MM.1S (cell line): ENCODE measurements around the gene POMGNT2.

Source experiments
- DNase-seq: peaks from one replicate; pipeline ENCODE4 v3.0.0-alpha.2; 2015
- H2AFZ ChIP-seq: fragments of 300-600 bp; sonication (generic); 2 replicates; pipeline ENCODE4 v1.6.0; 2016; ENCODE audit warnings: antibody characterized with exemption, low read length
- H3F3A ChIP-seq: fragments of 300-600 bp; sonication (generic); 2 replicates; pipeline ENCODE4 v1.6.1; 2016; ENCODE audit warnings: mild to moderate bottlenecking, antibody characterized with exemption, low read length, moderate library complexity, mixed read lengths; ENCODE audit not compliant: insufficient read depth
- H3K27ac ChIP-seq: fragments of 300-600 bp; sonication (generic); 2 replicates; pipeline ENCODE4 v1.5.1; 2016; ENCODE audit warnings: mild to moderate bottlenecking, low read length
- H3K27me3 ChIP-seq: fragments of 300-600 bp; sonication (generic); replicated peaks from 2 replicates; pipeline ENCODE4 v1.6.0; 2016; ENCODE audit warnings: low read length; ENCODE audit not compliant: insufficient read depth
- H3K36me3 ChIP-seq: fragments of 300-600 bp; sonication (generic); replicated peaks from 2 replicates; pipeline ENCODE4 v1.6.1; 2016; ENCODE audit warnings: mild to moderate bottlenecking, low read length, mixed read lengths; ENCODE audit not compliant: insufficient read depth
- H3K4me1 ChIP-seq: fragments of 300-600 bp; sonication (generic); 2 replicates; pipeline ENCODE4 v1.6.1; 2016; ENCODE audit warnings: low read length, mixed read lengths
- H3K4me2 ChIP-seq: fragments of 300-600 bp; sonication (generic); 2 replicates; pipeline ENCODE4 v1.6.0; 2016; ENCODE audit warnings: low read depth, low read length
- H3K4me3 ChIP-seq: fragments of 300-600 bp; sonication (generic); 2 replicates; pipeline ENCODE4 v1.5.1; 2016; ENCODE audit warnings: low read length, mixed read lengths
- H3K79me2 ChIP-seq: fragments of 300-600 bp; sonication (generic); 2 replicates; pipeline ENCODE4 v1.6.1; 2016; ENCODE audit warnings: mixed run types, low read length, mixed read lengths
- H3K9ac ChIP-seq: fragments of 300-600 bp; sonication (generic); 2 replicates; pipeline ENCODE4 v1.6.1; 2016; ENCODE audit warnings: low read length, mixed read lengths
- H3K9me2 ChIP-seq: fragments of 300-600 bp; sonication (generic); replicated peaks from 2 replicates; pipeline ENCODE4 v1.6.1; 2016; ENCODE audit warnings: mild to moderate bottlenecking, low read length, mixed read lengths; ENCODE audit not compliant: insufficient read depth
- H3K9me3 ChIP-seq: fragments of 300-600 bp; sonication (generic); replicated peaks from 2 replicates; pipeline ENCODE4 v1.6.1; 2016; ENCODE audit warnings: mild to moderate bottlenecking, low read length, mixed read lengths; ENCODE audit not compliant: insufficient read depth
- H4K20me1 ChIP-seq: fragments of 300-600 bp; sonication (generic); 2 replicates; pipeline ENCODE4 v1.6.1; 2016; ENCODE audit warnings: mild to moderate bottlenecking, low read length, moderate library complexity, mixed read lengths; ENCODE audit not compliant: insufficient read depth
- CTCF ChIP-seq: fragments of 300-600 bp; sonication (generic); IDR thresholded peaks from 2 replicates; pipeline ENCODE4 v1.5.1; 2016; ENCODE audit warnings: antibody characterized with exemption, low read length, mixed read lengths
- EZH2 ChIP-seq: fragments of 300-600 bp; sonication (generic); optimal IDR thresholded peaks from 2 replicates; pipeline ENCODE3; 2017; ENCODE audit warnings: low read depth, mild to moderate bottlenecking, antibody characterized with exemption, low read length, mixed read lengths
- EZH2phosphoT487 ChIP-seq: fragments of 300-600 bp; sonication (generic); IDR thresholded peaks from 2 replicates; pipeline ENCODE4 v1.6.1; 2018; ENCODE audit warnings: antibody characterized with exemption, low read length

The POMGNT2 gene

GRCh38 chr3:43091481-43091880, 14.4 kb downstream of the POMGNT2 start:
- Histone ChIP-seq H3K27me3 (no peaks in the 10 kb centered on the region), H3K4me3 (no peak overlapping the region), H3K79me2 (peaks cover 3% of the 10 kb centered on the region; the same call in 1 of the 2 replicates), H3K36me3 (no peaks in the 10 kb centered on the region), H3K4me2 (no peak overlapping the region), H2AFZ (no peak overlapping the region), H3K9me3 (no peaks in the 10 kb centered on the region), H3F3A (no peaks in the 10 kb centered on the region), H3K9ac (no peak overlapping the region), H3K27ac (no peak overlapping the region), H3K9me2 (no peaks in the 10 kb centered on the region), H3K4me1 (no peaks in the 10 kb centered on the region), H4K20me1 (no peaks in the 10 kb centered on the region)
- DNase-seq, result no peak
- no peak for TF ChIP-seq CTCF
- no peak for TF ChIP-seq EZH2
- TF ChIP-seq EZH2phosphoT487, result no peak

GRCh38 chr3:43090238-43090637, 15.6 kb downstream of the POMGNT2 start:
- Histone ChIP-seq H3K4me3 (no peak overlapping the region), H3F3A (no peaks in the 10 kb centered on the region), H3K9me3 (no peaks in the 10 kb centered on the region), H3K36me3 (no peaks in the 10 kb centered on the region), H3K9ac (no peak overlapping the region), H3K4me2 (no peak overlapping the region), H3K9me2 (no peaks in the 10 kb centered on the region), H3K27me3 (no peaks in the 10 kb centered on the region), H4K20me1 (no peaks in the 10 kb centered on the region), H3K79me2 (peaks cover 3% of the 10 kb centered on the region; the same call in 1 of the 2 replicates), H3K4me1 (no peaks in the 10 kb centered on the region), H2AFZ (no peak overlapping the region), H3K27ac (no peak overlapping the region)
- DNase-seq, result no peak
- TF ChIP-seq EZH2phosphoT487 (no peak), EZH2 (no peak), CTCF (no peak)

- Histone ChIP-seq H3K9me2 (no peaks in the 10 kb centered on the region), H3K4me3 (no peak overlapping the region), H3K9ac (no peak overlapping the region), H3K9me3 (no peaks in the 10 kb centered on the region), H3F3A (no peaks in the 10 kb centered on the region), H3K4me1 (no peaks in the 10 kb centered on the region), H3K27ac (no peak overlapping the region), H3K4me2 (no peak overlapping the region), H4K20me1 (no peaks in the 10 kb centered on the region), H3K36me3 (no peaks in the 10 kb centered on the region), H2AFZ (no peak overlapping the region), H3K79me2 (peaks cover 3% of the 10 kb centered on the region; the same call in 1 of the 2 replicates), H3K27me3 (no peaks in the 10 kb centered on the region)
- no peak for TF ChIP-seq EZH2phosphoT487
- TF ChIP-seq CTCF, result no peak
- no peak for TF ChIP-seq EZH2
- DNase-seq, result no peak
Observed at GRCh38 chr3:43089081-43089480, 16.8 kb downstream of the POMGNT2 start.
